NCI-H2227 (cell line): ENCODE data around the gene MED13L.
"Not testable (repeated sequence)": the region's sequence is repeated elsewhere in the genome, so short reads cannot be mapped to it uniquely, and the experiment has no call there.

Experiments
- DNase-seq: peaks from one replicate; lab custom pipeline; 2025; ENCODE audit not compliant: unreplicated experiment; lab: John Stamatoyannopoulos, UW

MED13L gene

GRCh38 chr12:116303929-116304328 lies 26.4 kb upstream of the MED13L start:
- no peak for DNase-seq

DNA sequence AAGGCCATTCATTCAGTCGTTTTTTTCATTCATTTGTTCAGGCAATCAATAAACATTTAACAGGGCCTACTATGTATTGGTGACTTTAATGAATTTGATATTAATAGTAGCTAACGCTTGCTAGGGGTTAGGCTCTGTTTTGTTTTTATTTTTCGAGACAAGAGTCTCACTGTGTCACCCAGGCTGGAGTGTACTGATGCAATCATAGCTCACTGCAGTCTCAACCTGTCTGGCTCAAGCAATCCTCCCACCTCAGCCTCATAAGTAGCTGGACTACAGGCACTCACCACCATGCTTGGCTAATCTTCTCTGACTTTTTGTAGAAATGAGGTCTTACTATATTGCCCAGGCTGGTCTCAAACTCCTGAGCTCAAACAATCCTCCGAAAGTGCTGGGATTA lies 25.6 kb upstream of the MED13L start:
- no peak for DNase-seq

DNA sequence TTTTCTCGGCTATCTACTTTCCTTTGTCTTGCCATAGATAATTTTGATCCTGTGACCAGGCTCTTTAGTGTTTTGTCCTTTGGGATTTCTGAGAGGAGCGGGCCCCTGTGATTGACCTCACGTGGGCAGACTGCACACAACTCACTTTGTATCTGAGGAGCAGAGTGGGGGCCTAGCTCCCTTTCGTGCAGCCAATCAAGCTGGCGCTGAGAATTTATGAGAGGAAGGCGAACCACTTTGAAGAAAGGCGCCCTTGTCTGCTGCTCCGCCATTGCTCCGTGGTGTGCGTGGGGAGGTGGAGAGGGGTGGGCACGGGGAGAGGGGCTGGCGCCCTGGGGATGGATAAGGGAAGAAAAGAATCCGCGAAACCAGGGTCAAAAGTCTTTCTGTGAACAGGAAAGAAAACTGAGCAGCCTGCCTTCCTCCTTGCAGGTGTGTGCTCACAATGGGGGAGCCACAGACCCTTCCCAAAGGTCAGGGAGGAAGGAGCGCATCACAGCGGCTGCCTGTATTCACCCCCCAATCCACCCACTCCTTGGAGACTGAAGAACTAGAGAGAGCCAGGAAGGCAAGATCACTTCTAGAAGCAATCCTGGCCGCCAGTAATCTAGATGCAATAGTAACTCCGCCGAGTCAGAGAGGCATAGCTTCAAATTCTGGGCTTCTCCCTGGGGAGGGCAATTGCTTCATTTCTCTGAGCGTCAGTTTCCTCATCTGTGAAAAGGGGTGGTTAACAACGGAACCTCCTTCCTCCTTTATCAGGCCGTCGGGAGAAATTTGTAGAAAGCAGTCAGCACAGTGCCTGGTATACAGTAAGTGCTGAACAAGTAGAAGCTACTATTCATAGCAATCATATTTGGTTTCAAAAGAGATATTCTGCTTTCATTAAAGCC lies 24.9 kb upstream of the MED13L start:
- peak; percentile 17 for DNase-seq

GRCh38 chr12:116301621-116302020 lies 24.1 kb upstream of the MED13L start:
- DNase-seq = no peak

DNA sequence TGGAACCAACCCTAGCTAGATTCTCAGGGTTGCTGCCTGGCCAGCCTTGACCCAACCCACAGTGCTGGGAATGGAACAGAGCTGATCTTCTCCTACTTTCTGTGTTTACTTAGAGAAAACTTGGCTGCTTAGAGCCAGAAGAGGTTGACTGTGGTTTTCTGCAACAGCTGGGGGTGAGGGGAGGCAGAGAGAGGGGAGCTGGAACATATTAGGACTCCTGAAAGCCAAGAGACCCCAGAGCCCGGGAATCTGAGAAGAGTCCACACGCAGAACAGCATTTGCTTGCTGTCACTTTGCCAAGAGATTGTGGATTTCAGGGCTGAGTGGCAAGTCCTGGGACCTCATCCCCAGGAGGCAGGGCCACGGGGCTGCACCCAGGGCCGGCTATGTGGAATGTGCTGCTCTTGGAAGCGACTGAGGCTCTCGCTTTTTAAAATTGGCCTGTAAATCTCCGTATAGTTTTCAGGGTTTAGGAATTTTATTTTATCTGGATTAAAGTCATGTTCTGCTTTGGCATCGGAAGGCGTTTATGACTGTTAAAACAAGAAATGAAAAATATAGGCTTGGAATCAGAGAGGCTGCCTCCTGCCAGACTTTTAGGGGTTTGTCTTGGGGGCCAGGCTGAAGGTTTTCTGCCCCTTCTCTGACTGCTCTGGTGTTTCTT lies 22.3 kb upstream of the MED13L start:
- no peak for DNase-seq

GRCh38 chr12:116299064-116299463 lies 21.6 kb upstream of the MED13L start:
- no peak for DNase-seq

- no peak for DNase-seq
These were observed 21.1 kb upstream of the MED13L start for GRCh38 chr12:116298578-116298977.

DNA sequence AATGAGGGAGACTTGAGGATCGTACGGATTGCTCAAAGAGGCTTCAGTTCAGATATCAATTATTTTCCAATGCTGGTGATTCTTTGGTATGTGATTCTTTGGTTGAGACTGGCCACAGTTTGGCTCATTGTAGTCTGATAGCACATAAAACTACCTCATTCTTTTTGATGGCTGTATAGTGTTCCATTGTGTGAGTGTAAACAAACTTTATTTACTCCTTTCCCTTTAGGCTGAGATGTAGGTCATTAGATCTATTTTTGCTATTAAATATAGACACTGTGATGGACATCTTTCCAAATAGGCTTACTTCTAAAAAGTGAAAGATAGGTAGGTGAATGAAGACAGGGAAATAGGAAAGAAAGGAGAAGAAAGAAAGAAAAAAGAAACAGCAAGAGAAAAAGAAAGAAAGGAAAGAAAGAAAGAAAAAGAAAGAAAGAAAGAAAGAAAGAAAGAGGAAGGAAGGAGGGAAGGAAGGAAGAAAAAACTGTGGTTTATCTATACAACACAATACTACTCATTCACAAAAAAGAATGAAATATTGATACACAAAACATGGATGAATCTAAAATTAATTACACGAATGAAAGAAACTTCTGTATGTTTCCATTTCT lies 19.8 kb upstream of the MED13L start:
- DNase-seq = no peak

- DNase-seq = no peak
These were observed 18.1 kb upstream of the MED13L start for GRCh38 chr12:116295327-116296263.

- DNase-seq = no peak
These were observed 17.1 kb upstream of the MED13L start for GRCh38 chr12:116294454-116295165.

- DNase-seq = no peak
These were observed 16.4 kb upstream of the MED13L start for GRCh38 chr12:116293687-116294453.

GRCh38 chr12:116291218-116291617 lies 13.7 kb upstream of the MED13L start:
- DNase-seq = no peak

DNA sequence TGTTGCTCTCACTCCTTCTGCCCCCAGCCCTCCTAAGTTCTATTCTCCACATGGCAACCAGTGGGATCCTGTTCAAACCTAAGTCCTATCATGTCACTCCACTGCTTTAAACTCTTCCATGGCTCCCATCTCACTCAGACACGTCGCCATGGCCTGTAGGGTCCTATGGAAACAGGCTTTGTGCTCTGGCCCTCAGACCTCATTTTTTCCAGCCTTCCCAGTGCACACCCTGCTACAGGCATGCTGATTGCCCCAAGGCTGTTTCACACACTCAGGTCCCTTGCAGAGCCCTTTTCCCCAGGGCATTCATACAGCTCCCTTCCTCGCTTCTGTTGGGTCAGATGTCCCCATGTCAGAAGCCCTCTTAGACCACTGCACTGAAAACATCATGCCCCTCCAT lies 11.2 kb upstream of the MED13L start:
- DNase-seq = no peak

DNA sequence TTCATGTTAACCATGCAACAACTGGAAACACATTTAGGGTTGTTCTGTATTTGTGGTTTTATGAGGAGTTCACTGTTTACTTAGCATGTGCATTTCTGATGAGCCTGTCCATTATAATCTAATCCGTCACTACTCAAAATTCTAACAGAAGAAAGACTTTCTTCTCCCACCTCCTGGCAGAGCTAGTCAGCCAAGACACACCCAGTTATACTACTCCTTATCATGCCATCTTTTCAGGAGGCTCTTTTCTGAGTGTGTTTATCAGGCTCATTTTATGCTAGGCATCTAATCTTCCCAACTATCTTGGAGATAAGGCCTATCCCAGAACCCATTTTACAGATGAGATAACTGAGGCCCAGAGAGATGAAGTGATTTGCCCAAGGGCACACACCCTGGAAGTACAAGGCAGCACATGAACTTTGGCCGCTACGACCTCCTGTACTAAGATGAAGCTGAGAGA lies 10.4 kb upstream of the MED13L start:
- no peak for DNase-seq

- DNase-seq = no peak
These were observed 6.9 kb upstream of the MED13L start for GRCh38 chr12:116284396-116284795.

DNA sequence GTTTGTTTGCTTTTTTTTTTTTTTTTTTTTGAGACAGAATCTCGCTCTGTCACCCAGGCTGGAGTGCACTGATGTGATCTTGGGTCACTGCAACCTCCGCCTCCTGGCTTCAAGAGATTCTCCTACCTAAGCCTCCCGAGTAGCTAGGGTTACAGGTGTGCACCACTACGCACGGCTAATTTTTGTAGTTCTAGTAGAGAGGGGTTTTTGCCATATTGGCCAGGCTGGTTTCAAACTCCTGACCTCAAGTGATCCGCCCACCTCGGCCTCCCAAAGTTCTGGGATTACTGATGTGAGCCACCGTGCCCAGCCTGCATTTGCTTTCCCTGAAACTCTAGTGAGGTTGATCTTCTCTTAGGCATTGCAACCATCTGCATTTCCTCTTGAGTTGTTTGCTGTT lies 6.4 kb upstream of the MED13L start:
- not testable (repeated sequence) for DNase-seq

DNA sequence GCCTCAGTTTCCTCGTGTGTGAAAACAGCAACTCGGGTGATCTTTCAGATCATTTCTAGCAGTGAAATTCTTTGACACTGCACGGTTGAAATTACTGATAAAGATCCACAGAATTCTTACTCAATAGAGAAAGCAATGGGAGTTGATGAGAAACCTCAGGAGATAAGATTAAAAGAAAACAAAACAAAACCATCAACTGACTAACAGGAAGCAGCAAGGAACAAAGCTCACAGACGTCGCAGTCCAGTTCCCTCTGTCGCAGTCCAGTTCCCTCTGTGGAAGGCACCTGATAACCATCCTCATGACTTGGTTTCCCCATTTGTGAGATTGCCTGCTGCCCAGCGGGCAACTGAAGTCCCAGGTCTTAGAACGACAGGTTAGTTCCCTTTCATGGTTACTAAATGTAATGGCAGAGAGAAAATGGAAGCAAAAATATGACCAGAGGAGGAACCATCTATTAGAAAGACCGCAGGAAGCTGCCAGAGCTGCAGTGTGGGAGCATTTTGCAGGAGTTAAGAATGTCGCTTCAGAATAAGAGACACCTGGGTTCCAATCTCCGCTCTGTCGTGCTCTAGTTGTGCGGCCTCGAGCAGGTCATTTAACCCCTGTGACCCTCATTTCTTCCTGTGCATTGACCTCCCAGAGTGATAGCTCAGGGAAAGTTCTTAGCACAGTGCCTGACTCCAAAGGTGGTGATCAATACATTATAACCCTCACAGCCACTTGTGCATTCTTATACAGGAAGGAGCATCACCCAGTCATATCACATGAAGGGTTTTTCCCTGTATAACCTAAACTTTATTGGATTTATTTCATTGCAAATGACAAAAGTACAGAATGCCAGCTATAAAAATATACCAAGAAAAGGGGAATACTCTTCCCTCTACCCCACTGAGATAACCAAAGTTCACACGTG lies 5.1 kb upstream of the MED13L start:
- DNase-seq = no peak

DNA sequence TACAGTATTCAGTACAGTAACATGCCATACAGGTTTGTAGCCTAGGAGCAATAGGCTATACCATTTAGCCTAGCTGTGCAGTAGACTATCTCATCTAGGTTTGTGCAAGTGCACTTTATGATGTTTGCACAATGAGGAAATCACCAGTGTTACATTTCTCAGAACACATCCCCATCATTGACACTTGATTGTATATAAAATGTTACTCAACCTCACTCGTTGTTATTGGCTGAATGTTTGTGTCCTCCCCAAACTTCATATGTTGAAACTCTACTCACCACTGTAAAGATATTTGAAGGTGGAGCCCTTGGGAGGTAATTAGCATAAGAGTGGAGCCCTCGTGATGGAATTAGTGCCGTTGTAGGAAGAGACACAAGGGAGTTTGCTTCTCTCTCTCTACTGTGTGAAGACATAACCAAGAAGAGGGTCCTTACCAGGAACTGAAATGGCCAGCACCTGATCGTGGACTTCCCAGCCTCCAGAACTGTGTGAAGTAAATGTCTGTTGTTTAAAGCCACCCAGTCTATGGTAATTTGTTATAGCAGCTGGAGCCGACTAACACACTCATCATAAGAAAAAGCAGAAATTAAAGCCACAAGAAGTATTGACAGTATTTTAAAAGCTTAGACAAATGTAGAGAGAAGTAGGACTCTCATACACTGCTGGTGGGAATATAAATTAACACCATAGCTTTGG lies 3.2 kb upstream of the MED13L start:
- no peak for DNase-seq
